ACHN (cell line): ENCODE data around the gene TBC1D1.

ENCODE experiments used
- DNase-seq: peaks from one replicate; pipeline ENCODE4 v3.0.0-alpha.2; 2015
- in situ Hi-C: cut with HindIII; loops from 2 replicates; pipeline ENCODE4 v1.10.0; 2017; ENCODE audit warnings: low sequenced_read_pairs, low pct_ligation_motif_present, low pct_unique_long_range_greater_than_20kb

Gene TBC1D1

GRCh38 chr4:37890801-37891259 lies at the start of gene TBC1D1:
Gene TBC1D1, plus strand, starts transcription at chr4:37891084. Its CDS starts 11,012 bp downstream, at chr4:37902096.
- peak; percentile 9 for DNase-seq
- in situ Hi-C loops, result no loop called here

- in situ Hi-C loops, result no loop called here
- DNase-seq, result no peak
These were observed 46.7 kb upstream of the TBC1D1 start for GRCh38 chr4:37844204-37844603.

GRCh38 chr4:37845201-37845600 lies 45.7 kb upstream of the TBC1D1 start:
- in situ Hi-C loops, result no loop called here

GRCh38 chr4:37847311-37847884 lies 43.5 kb upstream of the TBC1D1 start:
- in situ Hi-C loops, result no loop called here
- DNase-seq, result no peak

More at GRCh38 chr4:37845201-37845600, 45.7 kb upstream of the TBC1D1 start:
- no peak for DNase-seq

- no peak for DNase-seq
- in situ Hi-C loops, result no loop called here
These were observed 38.5 kb upstream of the TBC1D1 start for GRCh38 chr4:37852376-37852775.

GRCh38 chr4:37858112-37858511 lies 32.8 kb upstream of the TBC1D1 start:
- no peak for DNase-seq
- in situ Hi-C loops, result no loop called here

GRCh38 chr4:37858872-37859271 lies 32.0 kb upstream of the TBC1D1 start:
- no peak for DNase-seq
- in situ Hi-C loops, result no loop called here

GRCh38 chr4:37860266-37860665 lies 30.6 kb upstream of the TBC1D1 start:
- in situ Hi-C loops, result no loop called here
- no peak for DNase-seq

- DNase-seq, result no peak
- in situ Hi-C loops, result no loop called here
These were observed 27.9 kb upstream of the TBC1D1 start for GRCh38 chr4:37862961-37863360.

GRCh38 chr4:37864786-37865185 lies 26.1 kb upstream of the TBC1D1 start:
- DNase-seq, result no peak
- in situ Hi-C loops, result no loop called here

- in situ Hi-C loops, result no loop called here
These were observed 25.4 kb upstream of the TBC1D1 start for GRCh38 chr4:37865450-37865849.

GRCh38 chr4:37867102-37867501 lies 23.8 kb upstream of the TBC1D1 start:
- no peak for DNase-seq
- in situ Hi-C loops, result no loop called here

More at GRCh38 chr4:37865450-37865849, 25.4 kb upstream of the TBC1D1 start:
- no peak for DNase-seq

- in situ Hi-C loops, result no loop called here
- no peak for DNase-seq
These were observed 22.6 kb upstream of the TBC1D1 start for GRCh38 chr4:37868238-37868637.

- DNase-seq, result no peak
These were observed 18.4 kb upstream of the TBC1D1 start for GRCh38 chr4:37872310-37872988.

GRCh38 chr4:37873386-37873785 lies 17.5 kb upstream of the TBC1D1 start:
- in situ Hi-C loops, result no loop called here
- no peak for DNase-seq

More at GRCh38 chr4:37872310-37872988, 18.4 kb upstream of the TBC1D1 start:
- in situ Hi-C loops, result no loop called here

- in situ Hi-C loops, result no loop called here
- no peak for DNase-seq
These were observed 14.7 kb upstream of the TBC1D1 start for GRCh38 chr4:37876156-37876555.

- in situ Hi-C loops, result no loop called here
- no peak for DNase-seq
These were observed 11.5 kb upstream of the TBC1D1 start for GRCh38 chr4:37879365-37879764.

GRCh38 chr4:37881811-37882210 lies 9.1 kb upstream of the TBC1D1 start:
- in situ Hi-C loops, result no loop called here
- DNase-seq, result no peak

GRCh38 chr4:37882665-37883296 lies 8.1 kb upstream of the TBC1D1 start:
- in situ Hi-C loops, result no loop called here
- peak; percentile 5 for DNase-seq
